Body of pancreas (tissue), 4 donors: ENCODE results near the gene CLDN22. TPM values are rescaled to one million over a fixed set of nuclear protein-coding genes. Genes with fewer than 3 reads are reported as not detected.

ENCODE experiments used
- ATAC-seq: fragments of 150-250 bp; one replicate; pipeline ENCODE4 v1.9.1; 2016
- DNase-seq, 4 donors: peaks; one replicate each; pipeline ENCODE4 v3.0.0-alpha.2; 2019
- H3K27ac ChIP-seq, 4 donors: fragments of 200-600 bp; sonication (generic); 1 replicate in 3 of 4; 2 replicates in 1 of 4; pipeline versions ENCODE4 v1.5.1 to v1.6.1; 2016 to 2019; ENCODE audit warnings: mild to moderate bottlenecking in 1 of 4, mixed read lengths in 1 of 4, moderate library complexity in 1 of 4
- H3K27me3 ChIP-seq, 2 donors: fragments of 200-600 bp; sonication (generic); one replicate each; pipeline ENCODE4 v1.6.0; 2016; ENCODE audit warnings: mild to moderate bottlenecking in 1 of 2
- H3K36me3 ChIP-seq, 2 donors: fragments of 200-600 bp; sonication (generic); replicated peaks in 1 of 2; 2 replicates each; pipeline ENCODE4 v1.5.1; 2016; ENCODE audit warnings: low read depth in 2 of 2; ENCODE audit not compliant: insufficient read depth in 1 of 2
- H3K4me1 ChIP-seq: fragments of 200-600 bp; sonication (generic); one replicate; pipeline ENCODE4 v1.6.0; 2016
- H3K4me3 ChIP-seq, 2 donors: fragments of 200-600 bp; sonication (generic); 1 replicate in 1 of 2; 2 replicates in 1 of 2; pipeline ENCODE4 v1.5.1; 2016 to 2019
- H3K9me3 ChIP-seq, 3 donors: fragments of 200-600 bp; sonication (generic); 1 replicate in 2 of 3; 2 replicates in 1 of 3; pipeline ENCODE4 v1.5.1; 2016
- POLR2A ChIP-seq, 3 donors: fragments of 450-650 bp; IDR thresholded peaks; one replicate each; pipeline ENCODE4 v1.6.1; 2016; ENCODE audit warnings: antibody characterized with exemption in 3 of 3, mild to moderate bottlenecking in 2 of 3
- WGBS, 2 donors: methylation state at CpG; one replicate each; pipeline ENCODE4 v1.1.5; 2017; 5-methylcytosine and 5-hydroxymethylcytosine counted together
- intact Hi-C: fragments of 100-400 bp; cut with DNase I; formaldehyde crosslinking; loops from one replicate; pipeline ENCODE4 v1.15.1; 2023
- total RNA-seq, 2 donors: library from RNA; depleted of rRNA; stranded (reverse); fragments of >200 nt; gene quantifications; one replicate each; pipeline ENCODE4 v1.1.0, GENCODE V29; 2016
- TF ChIP-seq, protein P1 (sequence below), 7 experiments: fragments of 450-650 bp in 4 of 7; fragments of 200-600 bp in 3 of 7; sonication (generic) in 3 of 7; IDR thresholded peaks; one replicate each; pipeline ENCODE4 v1.5.1; 2016 to 2019; ENCODE audit warnings: antibody characterized with exemption in 7 of 7

The CLDN22 gene
- total RNA-seq, 2 donors from 2014 or later, result not detected

DNA sequence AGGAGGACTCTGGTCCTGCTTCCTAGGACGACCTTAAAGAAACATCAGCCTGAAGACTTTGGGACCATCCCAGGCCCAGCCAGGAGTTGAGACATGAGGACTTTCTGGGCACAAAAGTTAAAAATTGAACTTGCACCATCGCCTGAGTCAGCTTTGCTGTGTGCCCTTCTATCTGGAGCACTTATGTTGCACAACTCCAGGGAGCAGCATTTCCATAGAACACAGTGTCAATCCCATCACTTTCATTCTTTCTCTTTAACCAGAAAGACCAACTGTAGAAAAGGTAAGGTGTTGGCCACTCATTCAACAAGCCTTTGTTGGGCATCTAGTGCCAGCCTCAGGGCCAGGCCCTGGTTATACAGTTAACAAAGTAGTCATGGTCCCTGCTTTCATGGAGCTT is 10.8 kb upstream of the CLDN22 start:
- intact Hi-C loops, result no loop called here
- no peak overlapping the region for H3K4me3 ChIP-seq
- no peak for ATAC-seq
- no peak for DNase-seq
- H3K27me3 ChIP-seq, result no peaks in the 10 kb centered on the region
- no peaks in the 10 kb centered on the region for H3K36me3 ChIP-seq
- WGBS, 2 donors, result 77 to 79% methylated on average over 2 of the region's 2 CpGs
- TF ChIP-seq POLR2A (IDR thresholded peaks at IDR 0.05), result no peak
- TF ChIP-seq, protein P1, sequence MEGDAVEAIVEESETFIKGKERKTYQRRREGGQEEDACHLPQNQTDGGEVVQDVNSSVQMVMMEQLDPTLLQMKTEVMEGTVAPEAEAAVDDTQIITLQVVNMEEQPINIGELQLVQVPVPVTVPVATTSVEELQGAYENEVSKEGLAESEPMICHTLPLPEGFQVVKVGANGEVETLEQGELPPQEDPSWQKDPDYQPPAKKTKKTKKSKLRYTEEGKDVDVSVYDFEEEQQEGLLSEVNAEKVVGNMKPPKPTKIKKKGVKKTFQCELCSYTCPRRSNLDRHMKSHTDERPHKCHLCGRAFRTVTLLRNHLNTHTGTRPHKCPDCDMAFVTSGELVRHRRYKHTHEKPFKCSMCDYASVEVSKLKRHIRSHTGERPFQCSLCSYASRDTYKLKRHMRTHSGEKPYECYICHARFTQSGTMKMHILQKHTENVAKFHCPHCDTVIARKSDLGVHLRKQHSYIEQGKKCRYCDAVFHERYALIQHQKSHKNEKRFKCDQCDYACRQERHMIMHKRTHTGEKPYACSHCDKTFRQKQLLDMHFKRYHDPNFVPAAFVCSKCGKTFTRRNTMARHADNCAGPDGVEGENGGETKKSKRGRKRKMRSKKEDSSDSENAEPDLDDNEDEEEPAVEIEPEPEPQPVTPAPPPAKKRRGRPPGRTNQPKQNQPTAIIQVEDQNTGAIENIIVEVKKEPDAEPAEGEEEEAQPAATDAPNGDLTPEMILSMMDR (IDR thresholded peaks at IDR 0.05), result no peak
- no peaks in the 10 kb centered on the region for H3K9me3 ChIP-seq
- no peak overlapping the region for H3K27ac ChIP-seq
- H3K4me1 ChIP-seq, result no peaks in the 10 kb centered on the region

DNA sequence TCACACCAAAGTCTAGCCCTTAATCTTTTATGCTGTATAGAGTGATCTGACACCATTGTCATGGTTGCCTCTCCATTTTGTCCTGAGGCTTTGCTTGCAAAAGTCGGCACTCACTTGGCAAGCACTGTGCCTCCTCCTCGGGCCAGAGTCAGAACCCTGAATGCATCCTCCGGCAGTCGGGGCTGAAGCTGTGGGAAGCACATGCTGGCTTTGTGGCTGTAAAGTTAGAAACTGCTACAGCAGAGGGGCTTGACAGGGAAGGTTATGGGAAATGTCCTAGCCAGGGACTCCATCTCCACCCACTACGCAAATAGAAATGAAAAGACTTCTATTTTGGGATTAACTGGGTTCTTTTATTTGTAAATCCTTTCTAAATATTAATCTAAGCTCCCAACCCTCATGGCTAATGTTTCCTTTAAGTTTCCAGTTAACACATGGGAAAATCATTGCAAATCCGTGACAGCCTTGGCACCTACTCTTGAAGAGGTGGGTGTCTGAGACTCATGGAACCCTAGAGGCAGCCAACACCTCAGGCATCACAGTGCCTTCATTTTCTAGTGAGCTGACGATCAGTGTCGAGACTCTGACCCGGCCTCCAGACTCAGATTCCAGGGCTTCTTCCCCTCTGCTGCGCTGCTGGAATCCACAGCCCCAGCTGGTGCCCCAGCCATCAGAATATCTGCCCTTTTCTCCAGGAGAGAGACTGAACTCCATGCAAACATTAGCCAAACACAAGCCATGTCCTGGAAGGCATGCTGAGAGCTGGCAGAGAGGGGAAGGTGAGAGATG is 10.1 kb upstream of the CLDN22 start:
- no peaks in the 10 kb centered on the region for H3K36me3 ChIP-seq
- no peaks in the 10 kb centered on the region for H3K9me3 ChIP-seq
- H3K27me3 ChIP-seq, result no peaks in the 10 kb centered on the region
- H3K4me1 ChIP-seq, result no peaks in the 10 kb centered on the region
- H3K4me3 ChIP-seq, result no peak overlapping the region
- H3K27ac ChIP-seq, result no peak overlapping the region
- no peak for ATAC-seq
- no peak for DNase-seq
- WGBS, 2 donors, result 72 to 82% methylated on average over 6 to 10 of the region's 10 CpGs
- no peak for TF ChIP-seq POLR2A (IDR thresholded peaks at IDR 0.05)
- TF ChIP-seq, protein P1 (IDR thresholded peaks at IDR 0.05), result no peak
- intact Hi-C loops, result no loop called here

DNA sequence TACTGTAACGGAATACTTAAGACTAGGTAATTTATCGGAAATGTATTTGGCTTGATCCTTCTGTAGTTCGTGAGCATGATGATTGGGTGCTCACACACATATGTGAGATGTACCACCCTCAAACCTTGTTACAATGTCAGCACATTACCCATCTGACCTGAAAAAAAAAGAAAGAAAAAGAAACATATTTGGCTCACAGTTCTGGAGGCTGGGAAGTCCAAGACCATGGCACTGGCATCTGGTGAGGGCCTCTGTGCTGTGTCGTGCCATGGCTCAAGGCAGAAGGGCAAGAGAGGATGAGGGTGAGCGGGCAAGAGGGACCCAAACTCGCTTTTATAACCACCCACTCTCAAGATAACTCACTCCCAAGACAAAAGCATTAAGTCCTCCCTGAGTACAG is 9.2 kb upstream of the CLDN22 start:
- Histone ChIP-seq H3K9me3 (no peaks in the 10 kb centered on the region), H3K4me3 (no peak overlapping the region), H3K36me3 (no peaks in the 10 kb centered on the region), H3K27me3 (no peaks in the 10 kb centered on the region), H3K27ac (no peak overlapping the region), H3K4me1 (no peaks in the 10 kb centered on the region)
- TF ChIP-seq POLR2A (IDR thresholded peaks at IDR 0.05), result no peak
- TF ChIP-seq, protein P1 (IDR thresholded peaks at IDR 0.05), result no peak
- no peak for DNase-seq
- ATAC-seq, result no peak
- intact Hi-C loops, result no loop called here
- WGBS, 2 donors, result 85 to 90% methylated on average over 6 of the region's 6 CpGs

DNA sequence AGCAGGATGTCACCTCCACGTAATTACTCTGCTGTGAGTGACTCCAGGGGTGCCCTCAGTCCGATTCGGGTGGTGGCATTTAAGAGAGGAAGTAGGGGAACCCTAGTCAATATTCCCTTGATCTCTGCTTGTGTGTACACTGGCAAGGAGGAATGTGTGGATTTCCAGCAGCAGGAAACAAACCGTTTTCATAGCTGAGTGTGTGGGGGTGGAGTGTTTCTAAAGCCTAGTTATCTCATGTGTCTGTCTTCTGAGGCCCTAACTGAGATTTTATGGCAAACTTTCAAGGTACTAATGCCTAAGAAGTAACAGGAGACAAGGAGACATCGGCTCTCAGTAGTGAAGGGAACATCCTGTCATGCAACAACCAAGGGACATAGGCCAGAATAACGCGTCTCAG is 8.8 kb upstream of the CLDN22 start:
- ATAC-seq (no peak), DNase-seq (no peak)
- H3K27me3 ChIP-seq, result no peaks in the 10 kb centered on the region
- H3K27ac ChIP-seq, result no peak overlapping the region
- no peaks in the 10 kb centered on the region for H3K4me1 ChIP-seq
- intact Hi-C loops, result no loop called here
- no peak for TF ChIP-seq POLR2A (IDR thresholded peaks at IDR 0.05)
- TF ChIP-seq, protein P1 (IDR thresholded peaks at IDR 0.05), result no peak
- H3K9me3 ChIP-seq, result no peaks in the 10 kb centered on the region
- no peaks in the 10 kb centered on the region for H3K36me3 ChIP-seq
- 53 to 57% methylated on average over 6 to 7 of the region's 7 CpGs for WGBS, 2 donors
- H3K4me3 ChIP-seq, result no peak overlapping the region

DNA sequence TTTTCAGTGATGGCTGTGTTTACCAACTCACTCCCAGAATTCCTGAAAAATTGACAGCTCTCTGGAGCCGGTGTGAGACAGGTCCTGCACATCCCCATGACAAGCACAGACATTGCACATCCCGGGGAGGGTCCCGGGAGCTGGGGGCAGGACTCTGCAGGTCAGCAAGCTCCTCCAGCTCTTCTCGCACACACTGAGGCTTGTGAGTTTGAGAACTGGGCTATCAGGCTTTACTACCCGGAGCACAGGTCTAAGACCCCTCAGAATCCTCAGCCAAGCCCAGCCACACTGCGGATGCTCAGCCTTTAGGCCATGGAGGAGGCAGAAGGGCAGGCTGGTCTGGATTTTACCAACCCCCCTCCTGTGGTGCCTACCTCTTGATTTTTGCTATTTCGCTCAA is 7.8 kb upstream of the CLDN22 start:
- no peaks in the 10 kb centered on the region for H3K9me3 ChIP-seq
- no peak for TF ChIP-seq POLR2A (IDR thresholded peaks at IDR 0.05)
- TF ChIP-seq, protein P1 (IDR thresholded peaks at IDR 0.05), result no peak
- intact Hi-C loops, result no loop called here
- no peak for ATAC-seq
- no peak overlapping the region for H3K27ac ChIP-seq
- H3K4me3 ChIP-seq, result no peak overlapping the region
- DNase-seq, result no peak
- WGBS, 2 donors, result 89 to 92% methylated on average over 7 of the region's 7 CpGs
- H3K27me3 ChIP-seq, result no peaks in the 10 kb centered on the region
- no peaks in the 10 kb centered on the region for H3K4me1 ChIP-seq
- H3K36me3 ChIP-seq, result no peaks in the 10 kb centered on the region
